IPS-NIHi11 (cell line): ENCODE measurements around the gene PDIA3.
"Not testable (repeated sequence)": the region's sequence is repeated elsewhere in the genome, so short reads cannot be mapped to it uniquely, and the experiment has no call there.

Source experiments
- DNase-seq: peaks from one replicate; pipeline ENCODE4 v3.0.0; 2012; ENCODE audit warnings: mixed read lengths, low spot score

Gene PDIA3

DNA sequence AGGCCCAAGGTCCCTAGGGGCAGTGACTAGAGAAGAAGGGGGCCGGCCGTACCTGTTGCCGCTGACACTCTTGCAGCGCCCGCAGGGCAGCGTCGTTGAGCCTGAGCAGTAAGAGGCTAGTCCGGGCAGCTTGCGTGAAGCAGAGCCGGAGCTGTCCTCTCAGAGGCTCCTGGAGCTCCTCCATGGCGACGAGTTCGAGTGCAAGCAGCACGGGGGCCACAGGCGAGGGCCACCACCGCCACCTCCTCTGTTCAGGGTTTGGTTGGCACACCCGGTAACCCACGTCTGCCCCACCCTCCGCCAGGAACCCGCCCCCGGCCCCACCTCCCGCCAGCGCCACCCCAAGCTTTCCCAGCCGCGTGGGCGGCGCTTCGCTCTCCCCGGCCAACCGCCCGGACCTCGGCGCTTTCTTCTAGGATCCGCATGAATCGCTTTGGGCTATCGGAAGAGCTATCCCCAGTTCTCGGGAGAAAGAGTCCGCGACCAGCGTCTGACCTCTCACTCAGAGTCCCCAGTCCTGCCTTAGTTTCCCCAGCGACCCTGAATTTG is 30.6 kb downstream of the PDIA3 start, which contains the start of gene ELL3:
Gene ELL3 (minus strand): TSS at position 249 of the 549 bp plus-strand sequence. CDS start 65 bp downstream, at position 184.
- DNase-seq: peak; percentile 73

DNA sequence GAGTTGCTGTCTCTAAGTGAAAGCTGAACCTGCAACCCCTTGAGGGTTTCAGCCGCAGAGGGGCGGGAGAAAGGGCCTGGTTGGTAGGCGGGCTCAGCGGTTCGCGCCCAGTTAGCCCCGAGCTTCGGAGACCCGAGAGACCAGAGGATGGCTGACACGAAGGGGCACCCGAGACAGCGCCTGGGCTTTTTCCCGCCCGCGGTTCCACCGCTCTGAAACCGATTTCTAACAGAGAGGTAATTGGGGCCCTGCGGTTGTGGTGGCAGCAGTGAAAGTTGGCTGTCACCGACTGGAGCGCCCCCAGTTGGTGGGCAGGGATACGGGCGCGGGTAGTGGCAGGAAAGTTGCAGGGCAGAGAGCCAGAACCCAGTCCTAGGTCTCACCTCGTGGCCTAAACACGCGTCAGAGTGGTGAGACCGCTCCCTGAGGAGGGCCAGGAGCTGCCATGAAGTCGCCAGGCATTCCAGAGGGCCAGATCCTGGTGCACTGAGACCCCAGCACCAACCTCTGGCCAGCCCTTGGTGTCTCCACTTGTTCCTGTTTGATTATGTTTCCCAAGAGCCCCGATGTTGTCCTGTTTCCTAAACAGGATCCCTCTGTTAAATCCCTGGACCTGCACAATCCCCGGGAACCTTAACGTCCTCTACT is 31.2 kb downstream of the PDIA3 start:
- DNase-seq: peak; percentile 67

DNA sequence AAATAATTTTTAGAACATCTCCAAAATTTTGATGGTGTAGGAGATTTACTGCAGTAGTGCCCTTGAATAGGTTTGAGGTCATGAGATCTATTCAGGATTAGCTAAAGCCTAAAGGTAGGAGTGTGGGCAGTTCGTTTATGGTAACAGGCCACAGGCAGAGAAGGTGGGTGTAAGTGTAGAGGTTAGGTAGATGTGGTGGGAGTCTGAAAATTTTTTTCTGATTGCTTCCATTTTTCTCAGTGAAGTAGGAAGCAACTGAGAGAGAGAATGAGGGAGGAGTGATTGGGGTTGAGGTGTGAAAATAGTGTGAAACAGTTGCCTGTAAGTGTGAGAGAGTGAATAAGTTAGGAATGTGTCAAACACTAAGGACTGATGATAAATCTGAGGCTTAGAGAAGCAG is 32.8 kb downstream of the PDIA3 start:
- DNase-seq: no peak

DNA sequence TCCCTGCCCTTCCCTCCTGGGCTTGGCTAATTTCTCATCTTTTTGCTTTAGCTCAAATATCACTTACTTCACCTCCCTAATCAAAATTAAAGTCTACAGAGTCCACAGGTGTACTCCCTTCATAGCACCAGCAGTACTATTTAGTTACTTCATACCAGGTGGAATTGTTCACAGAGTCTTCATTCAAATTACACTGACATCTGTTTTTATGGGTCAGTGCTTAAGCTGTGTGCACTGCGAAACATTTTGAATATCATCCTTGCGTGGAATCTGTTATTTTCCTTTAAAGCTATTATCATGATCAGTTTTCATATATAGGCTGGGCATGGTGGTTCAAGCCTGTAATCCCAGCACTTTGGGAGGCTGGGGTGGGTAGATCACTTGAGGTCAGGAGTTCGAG is 43.2 kb downstream of the PDIA3 start:
- DNase-seq: no peak

DNA sequence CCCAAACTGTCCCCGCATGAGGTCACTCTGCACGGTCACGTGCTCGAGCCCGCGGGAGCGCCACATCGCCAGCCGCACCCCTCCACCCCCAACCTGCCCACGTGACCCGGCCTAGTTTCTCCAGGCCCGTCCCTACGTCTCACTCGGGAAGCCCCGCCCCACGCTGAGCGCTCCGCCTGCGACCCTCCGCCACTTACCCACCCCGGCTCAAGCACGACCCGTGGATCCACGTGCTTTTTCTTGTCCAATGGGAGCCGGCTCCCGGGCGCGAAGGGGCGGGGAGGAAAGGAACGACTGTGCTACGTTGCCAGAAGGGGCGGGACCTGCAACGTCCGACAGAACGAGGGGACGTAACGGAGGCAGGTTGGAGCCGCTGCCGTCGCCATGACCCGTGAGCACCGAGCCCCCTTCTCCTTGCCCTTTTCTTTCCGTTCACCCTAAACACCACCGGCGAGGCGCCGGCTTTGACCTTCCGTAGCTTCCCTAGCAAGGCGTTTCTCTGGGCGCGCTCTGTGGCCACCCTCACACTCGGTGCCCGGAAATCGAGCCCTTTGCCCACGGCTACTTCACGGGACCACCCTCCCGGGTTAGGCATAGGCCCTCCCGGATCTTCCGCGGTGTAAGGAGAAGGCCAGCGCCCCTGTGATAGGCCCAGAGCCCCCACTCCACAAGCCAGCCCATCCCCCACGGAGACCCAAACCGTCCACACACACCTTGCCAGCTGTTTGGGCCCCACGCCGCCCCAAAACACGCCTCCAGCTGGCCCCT is 45.9 kb downstream of the PDIA3 start, which contains the start of gene SERF2:
Gene SERF2 (plus strand): TSS at position 328 of the 768 bp plus-strand sequence. CDS start 57 bp downstream, at position 385.
- DNase-seq: peak; percentile 100

DNA sequence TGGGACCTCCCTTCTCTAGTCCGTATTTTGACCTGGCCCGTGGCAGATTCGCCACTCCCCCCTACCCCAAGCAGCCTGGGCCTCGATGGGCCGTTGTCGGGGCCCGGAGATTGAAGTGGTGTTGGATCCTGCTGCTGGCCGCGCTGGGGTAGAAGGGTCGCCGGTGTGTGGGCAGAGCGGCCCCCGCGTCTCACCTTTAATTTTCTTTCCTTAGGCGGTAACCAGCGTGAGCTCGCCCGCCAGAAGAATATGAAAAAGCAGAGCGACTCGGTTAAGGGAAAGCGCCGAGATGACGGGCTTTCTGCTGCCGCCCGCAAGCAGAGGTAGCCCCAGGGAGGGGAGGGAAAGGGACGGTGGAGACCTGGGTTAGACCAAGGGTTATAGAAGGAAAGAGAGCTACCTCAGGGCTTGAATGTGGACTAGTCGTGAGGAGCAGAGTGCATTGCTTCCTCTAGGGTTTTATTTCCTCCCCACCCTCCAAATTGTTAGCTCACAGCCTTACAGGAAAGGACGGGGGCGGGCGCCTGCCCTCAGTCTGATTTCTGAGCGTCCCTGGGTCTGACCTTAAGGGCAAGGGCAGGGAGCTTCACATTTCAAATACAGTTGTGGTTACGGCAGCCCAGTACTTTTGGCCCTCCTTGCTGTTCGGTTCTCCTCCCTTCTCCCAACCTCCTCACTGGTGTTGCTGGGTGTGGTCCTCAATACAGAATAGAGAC is 46.7 kb downstream of the PDIA3 start:
- DNase-seq: peak; percentile 28

DNA sequence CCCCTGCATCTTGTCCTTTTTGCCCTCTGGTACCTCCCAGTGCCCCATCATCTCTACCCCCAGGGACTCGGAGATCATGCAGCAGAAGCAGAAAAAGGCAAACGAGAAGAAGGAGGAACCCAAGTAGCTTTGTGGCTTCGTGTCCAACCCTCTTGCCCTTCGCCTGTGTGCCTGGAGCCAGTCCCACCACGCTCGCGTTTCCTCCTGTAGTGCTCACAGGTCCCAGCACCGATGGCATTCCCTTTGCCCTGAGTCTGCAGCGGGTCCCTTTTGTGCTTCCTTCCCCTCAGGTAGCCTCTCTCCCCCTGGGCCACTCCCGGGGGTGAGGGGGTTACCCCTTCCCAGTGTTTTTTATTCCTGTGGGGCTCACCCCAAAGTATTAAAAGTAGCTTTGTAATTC is 47.4 kb downstream of the PDIA3 start:
- no peak for DNase-seq

DNA sequence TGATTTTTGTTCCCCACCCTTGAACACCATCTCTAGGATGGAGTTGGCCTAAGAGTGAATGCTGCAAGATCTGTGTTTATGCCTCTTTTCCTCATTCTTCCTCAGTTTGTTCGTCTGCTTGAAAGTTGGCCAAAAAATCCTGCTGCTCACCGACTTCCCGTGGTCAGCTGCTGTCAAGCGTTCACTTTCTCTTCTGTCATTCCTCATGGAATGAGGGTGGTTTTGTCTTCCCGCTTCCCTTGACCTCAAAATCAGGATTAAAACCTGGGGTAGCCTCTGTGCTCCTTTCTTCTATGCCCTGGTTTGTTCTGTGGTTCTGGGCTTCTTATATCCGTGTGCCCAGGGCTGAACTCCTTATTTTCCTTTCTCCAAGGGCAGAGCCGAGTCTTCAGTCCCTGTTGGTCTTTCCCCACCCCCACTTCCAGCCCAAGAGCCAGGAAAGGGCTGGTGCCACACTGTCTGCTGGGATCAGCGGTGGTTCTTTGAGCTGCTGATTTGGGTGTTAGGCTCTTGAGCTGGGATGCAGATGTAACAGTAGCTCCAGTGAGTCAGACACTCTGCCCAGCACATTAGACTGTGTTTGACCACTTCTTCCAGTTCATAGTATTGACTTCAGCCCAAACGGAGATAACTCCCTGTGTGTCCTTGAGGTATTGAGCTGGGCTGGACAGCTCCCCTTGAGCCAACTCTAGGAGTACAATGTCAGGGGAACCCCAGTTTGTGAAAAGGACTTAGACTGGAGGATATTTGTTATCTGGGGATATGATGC is 48.2 kb downstream of the PDIA3 start:
- no peak for DNase-seq

DNA sequence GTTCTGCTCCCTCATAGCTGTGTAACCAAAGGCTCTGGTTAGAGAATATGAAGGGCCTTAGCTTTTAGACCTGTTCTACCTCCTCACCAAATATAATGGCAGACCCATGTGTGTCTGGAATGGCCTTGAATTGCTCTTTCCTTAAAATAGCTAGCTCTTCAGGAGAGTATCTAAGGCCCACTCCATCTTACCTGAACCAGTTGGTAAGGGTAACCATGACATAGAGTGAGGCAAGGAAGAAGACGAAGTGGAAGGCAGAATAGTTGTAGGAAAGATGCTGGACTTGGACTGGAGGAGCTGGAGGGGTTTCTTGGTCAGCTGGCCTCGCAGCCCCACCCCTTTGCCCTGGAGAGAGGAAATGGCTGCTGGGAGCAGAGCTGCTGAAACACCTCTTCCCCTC is 49.0 kb downstream of the PDIA3 start:
- DNase-seq: no peak

DNA sequence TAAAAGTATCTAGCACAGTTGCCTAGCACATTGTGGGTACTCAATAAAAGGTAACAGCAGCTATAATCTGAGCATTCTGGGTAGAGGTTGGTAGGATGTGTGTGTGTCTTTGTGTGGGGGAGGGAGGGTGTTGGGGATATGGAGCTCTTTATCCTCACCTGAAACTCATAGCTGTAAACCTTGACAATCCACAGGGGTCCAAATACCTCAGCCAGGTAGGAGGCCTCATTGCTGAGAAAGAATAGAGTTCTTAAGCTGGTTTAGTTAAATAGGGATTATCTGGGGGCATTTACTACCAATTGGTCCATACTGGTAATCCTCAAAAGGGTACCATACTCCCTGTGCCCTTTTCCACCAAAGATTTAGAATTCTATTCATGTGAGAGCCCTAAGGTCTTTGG is 49.8 kb downstream of the PDIA3 start:
- DNase-seq: no peak

DNA sequence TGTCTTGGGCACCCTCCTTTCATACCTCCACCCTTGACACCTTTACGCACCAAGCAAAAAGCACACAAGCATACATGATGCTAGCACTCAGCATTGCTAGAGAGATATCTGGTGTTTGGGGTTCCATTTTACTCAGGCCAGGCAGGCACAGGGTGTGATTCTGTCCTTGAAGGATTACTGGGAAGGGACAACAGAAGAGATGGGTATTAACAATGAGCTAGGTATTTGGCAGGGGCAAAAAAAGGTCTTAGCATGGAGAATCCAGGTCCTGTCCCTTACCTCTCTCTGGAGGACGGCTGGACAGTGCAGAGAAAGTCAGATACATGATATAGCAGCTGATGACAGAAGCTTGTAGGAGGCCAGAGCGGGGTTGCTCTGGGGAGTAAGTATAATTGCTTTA is 50.3 kb downstream of the PDIA3 start:
- DNase-seq: no peak

DNA sequence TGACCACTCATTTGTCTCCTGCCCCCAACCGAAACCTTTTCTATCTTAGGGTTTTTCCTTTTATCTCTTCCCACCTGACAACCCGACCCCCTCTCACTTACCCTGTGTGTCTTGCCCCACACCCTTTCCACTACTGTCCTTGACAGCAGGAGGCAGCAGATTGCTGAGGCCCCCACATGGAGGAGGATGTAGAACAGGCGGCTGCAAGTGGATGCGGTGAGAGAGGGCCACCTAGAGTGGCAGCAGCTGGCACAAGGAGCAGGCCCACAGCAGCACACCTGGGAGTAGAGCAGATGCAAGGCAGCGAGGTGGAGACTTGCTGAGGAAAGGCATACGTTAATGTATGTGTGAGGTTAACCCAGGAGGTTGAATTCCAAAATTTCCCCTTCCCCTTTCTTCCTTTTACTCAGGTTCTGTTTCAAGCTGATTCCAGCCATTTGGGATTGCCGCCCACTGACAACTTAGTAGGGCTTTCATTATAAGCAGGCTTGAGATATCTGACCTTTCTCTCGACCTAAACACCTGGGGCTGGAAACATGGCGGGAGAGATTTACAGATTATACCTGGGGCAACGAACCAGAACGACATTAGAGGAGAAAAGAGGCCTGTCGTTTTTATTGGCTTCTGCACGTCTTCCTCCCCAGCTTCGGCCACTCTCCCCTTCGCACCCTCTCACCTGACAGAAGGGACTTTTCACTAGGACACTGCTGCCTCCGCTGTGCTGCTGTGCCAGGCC is 53.1 kb downstream of the PDIA3 start:
- DNase-seq: no peak

DNA sequence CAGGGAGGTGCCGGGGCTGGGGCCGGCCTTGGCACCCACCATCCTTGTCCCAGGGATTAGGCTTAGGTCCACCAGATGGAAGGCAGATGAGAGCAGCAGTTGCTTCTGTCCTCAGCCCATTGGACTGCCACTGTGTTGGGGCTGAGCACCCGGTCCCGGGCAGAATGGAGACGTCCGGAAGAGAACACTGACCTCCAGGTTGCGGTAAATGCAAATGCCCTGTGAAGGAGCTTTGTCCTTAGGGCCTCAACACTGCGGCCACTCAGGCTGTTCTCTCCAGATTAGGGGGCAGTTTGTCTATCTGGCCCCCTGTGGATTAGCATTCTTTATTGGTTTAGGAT is 53.7 kb downstream of the PDIA3 start, which contains the start of gene SERINC4:
Gene SERINC4 (minus strand): TSS at position 276 of the 341 bp plus-strand sequence. CDS start 234 bp downstream, at position 42.
- no peak for DNase-seq

DNA sequence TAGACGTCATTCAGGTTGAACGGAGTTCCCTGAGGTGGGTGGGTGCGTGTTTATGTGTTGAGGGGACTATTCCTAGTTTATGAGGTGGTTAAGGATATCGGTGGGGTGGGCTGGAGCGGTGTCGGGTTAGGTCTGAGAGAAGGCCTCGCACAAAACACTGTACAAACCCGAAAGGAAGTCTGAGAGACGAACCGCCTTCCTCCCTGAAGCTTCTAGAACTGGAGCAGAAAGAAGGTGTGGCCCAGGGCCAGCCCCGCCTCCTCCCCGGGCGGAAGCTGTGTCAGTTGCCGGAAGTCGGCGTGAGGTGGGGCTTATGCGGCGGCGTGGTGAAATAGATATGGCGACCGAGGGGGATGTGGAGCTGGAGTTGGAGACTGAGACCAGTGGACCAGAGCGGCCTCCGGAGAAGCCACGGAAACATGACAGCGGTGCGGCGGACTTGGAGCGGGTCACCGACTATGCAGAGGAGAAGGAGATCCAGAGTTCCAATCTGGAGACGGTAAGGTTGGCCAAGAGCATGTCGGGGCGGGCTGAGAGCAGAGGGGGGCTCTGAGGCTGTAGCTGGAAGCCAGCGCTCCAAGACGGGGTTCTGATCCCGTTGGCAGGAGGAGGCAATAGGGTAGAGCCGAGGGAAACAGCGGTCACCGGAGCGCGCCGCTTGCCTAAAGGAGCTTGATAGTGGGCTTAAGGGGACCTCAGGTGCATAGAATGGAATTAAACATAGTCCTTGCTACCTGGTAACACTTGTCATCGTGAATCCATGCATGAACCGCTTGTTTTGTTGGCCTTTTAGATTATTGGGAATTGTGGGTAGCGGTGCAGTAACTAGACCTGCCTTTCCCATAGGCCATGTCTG is 54.3 kb downstream of the PDIA3 start, which contains the start of gene HYPK:
Gene HYPK (plus strand): TSS at position 314 of the 856 bp plus-strand sequence. CDS start 24 bp downstream, at position 338.
- peak; percentile 90 for DNase-seq

DNA sequence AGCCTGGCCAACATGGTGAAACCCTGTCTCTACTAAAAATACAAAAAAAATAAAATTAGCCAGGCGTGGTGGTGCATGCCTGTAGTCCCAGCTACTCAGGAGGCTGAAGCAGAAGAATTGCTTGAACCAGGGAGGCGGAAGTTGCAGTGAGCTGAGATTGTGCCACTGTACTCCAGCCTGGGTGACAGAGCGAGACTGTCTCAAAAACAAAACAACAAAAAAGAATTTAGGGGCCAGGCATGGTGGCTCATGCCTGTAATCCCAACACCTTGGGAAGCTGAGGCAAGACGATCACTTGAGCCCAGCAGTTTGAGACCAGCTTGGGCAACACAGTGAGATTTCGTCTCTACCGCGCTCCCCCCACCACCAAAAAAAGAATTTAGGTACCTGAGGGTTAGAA is 56.4 kb downstream of the PDIA3 start:
- DNase-seq: not testable (repeated sequence)

DNA sequence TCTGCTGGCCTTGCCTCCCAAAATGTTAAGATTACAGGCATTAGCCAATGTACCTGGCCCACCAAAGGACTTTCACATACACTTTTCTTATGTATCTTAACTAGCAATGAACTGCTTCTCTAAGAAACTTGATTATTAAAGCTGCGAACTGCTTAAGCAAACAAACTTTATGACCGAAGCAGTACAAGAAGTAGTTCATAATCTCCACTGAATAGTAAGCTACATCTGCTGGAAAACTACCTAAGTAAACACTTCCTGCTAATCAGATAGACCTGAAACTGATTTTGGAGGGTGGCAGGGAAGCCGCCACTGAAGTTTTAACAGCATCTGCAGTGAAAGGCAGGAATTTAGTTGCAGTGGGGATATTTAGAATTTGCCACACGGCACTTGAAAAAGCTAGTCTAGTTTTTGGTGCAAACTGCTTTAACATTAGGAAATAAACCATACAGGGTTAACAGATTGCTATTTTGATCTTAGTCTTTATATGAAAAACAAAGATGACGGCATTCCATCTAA is 62.3 kb downstream of the PDIA3 start:
- DNase-seq: no peak

DNA sequence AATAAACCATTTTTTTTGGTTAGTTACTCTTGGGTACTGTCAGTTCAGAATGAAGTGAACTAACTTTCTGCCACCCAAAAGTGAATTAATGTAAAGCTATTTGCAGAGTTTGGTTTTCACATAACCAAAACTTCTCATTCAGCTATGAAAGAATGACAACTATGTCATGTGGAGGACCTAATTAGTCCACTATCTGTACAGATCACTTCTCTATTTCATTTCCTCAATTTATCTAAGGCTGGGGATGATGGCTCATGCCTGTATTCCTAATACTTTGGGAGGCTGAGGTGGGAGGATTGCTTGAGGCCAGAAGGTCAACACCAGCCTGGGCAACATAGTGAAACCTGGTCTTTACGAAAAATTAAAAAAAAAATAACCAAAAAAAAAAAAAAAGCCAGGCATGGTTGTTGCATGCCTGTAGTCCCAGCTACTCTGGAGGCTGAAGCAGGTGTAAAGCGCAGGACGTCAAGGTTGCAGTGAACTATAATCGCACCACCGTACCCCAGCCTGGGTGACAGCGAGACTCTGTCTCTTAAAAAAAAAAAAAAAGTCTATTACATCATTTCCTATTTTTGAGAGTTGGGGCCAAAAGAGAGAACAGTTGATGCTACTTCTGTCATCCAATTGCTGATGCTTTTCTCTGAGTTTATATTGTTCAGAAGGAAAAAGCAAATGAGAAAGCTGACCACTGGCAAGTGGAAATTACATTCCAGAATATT is 62.9 kb downstream of the PDIA3 start:
- no peak for DNase-seq

DNA sequence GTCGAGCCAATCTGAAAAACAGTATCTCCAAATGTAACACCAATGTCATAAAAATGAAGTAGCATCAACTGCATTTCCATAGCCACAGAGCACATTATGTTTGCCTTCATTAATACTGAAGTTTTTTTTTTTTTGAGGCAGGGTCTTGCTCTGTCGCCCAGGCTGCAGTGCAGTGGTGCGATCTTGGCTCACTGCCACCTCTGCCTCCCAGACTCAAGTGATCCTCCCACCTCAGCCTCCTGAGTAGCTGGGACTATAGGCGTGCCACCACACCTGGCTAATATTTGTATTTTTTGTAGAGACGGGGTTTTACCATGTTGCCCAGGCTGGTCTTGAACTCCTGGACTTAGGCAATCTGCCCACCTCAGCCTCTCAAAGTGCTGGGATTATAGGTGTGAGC is 68.8 kb downstream of the PDIA3 start:
- not testable (repeated sequence) for DNase-seq

DNA sequence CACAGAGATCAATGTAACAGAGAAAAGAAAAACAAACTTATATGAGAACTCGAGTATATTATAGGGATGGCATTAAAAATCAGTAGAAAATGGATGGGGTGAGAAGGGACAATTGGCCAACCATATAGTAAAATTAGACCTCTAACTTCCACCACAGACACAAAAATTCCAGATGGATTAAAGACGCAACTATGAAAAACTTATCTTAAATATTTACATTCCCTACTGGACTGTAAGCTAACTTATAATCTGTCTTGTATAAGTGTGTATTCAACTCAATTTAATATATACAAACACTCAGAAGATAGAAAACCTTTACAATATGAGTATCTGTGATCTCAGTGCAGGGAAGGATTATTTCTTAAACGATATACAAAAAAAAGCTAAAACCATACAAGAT is 75.3 kb downstream of the PDIA3 start:
- no peak for DNase-seq
